ENCODE data around the gene CRYBG3. TPM values are rescaled to one million over a fixed set of nuclear protein-coding genes. Genes with fewer than 3 reads are reported as not detected.

Gene CRYBG3
- total RNA-seq, 2 experiments from 2014 or later = 2.2 to 2.4 TPM

GRCh38 chr3:97932387-97932801, 110.6 kb downstream of the CRYBG3 start:
- Mint-ChIP-seq H3K27ac (no peak overlapping the region), H3K4me3 (no peak overlapping the region), H3K27me3 (no peaks in the 10 kb centered on the region), H3K4me1 (ENCODE audit: low read depth) (no peaks in the 10 kb centered on the region), H3K9me3 (no peaks in the 10 kb centered on the region), H3K36me3 (ENCODE audit: low read depth) (peaks cover 3% of the 10 kb centered on the region)
- H3K27me3 ChIP-seq (ENCODE audit: control insufficient read depth in 1 of 2, insufficient read depth in 2 of 2, low read length in 2 of 2) = no peaks in the 10 kb centered on the region
- no peak overlapping the region for H3K27ac ChIP-seq (ENCODE audit: low read depth in 1 of 2, low read length in 2 of 2)
- no peaks in the 10 kb centered on the region for H3K4me1 ChIP-seq (ENCODE audit: insufficient read depth, low read length)
- ATAC-seq (ENCODE audit: poor library complexity) = no peak
- no peak for DNase-seq
- no peaks in the 10 kb centered on the region for H3K36me3 ChIP-seq (ENCODE audit: insufficient read depth, low read length)
- H3K4me3 ChIP-seq (ENCODE audit: low read length) = no peak overlapping the region
- intact Hi-C loops (cut with DNase I, micrococcal nuclease) = loop anchor here in 1 of 2 experiments (10.0 kb wide), 1 partner anchor 108 kb away; the partner anchor contains the start of gene CRYBG3
- H3K9me3 ChIP-seq (ENCODE audit: control insufficient read depth in 1 of 2, insufficient read depth in 1 of 2, low read length in 2 of 2) = no peaks in the 10 kb centered on the region
- ChIA-PET POLR2A (no interaction called here), CTCF (interaction anchor here (1.3 kb wide), 1 partner anchor 36 kb away, joined by 3 read pairs; no protein-coding TSS in a partner anchor)
- no peak for TF ChIP-seq CTCF (IDR thresholded peaks at IDR 0.05)

DNA sequence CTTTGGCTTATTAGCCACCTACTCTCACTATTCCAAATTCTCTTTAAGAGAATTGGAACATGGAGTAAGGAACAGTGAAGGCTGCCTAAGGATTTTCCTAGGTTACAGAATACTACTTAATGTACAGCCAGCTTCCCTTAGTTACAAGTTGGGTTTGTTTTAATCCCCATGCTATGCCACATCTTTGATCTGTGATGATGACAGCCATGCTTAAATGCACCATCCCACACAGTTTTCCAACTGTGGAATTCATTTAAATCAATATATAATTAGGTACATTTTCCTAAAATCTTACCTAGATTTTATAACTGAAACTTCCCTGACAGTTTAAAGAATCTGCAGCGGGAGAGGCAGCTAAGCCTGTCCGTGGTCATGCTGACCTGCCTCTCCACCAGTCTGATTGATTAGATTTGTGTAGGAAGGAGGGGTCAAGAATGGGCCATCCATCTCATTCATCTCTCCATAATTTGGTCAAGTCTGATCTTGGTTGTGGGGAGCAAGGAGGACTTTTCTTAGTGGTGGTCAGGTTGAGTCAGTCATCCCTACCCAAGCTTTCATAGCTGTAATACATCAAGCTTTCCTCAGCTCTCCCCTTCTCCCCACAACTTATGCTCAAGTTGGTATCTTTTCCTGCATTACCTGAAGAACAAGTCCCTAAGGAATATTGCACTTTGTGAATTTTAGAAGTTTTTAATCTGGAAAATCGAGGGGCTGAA, 113.3 kb downstream of the CRYBG3 start:
- Mint-ChIP-seq H3K4me1 (ENCODE audit: low read depth) (no peaks in the 10 kb centered on the region), H3K9me3 (no peaks in the 10 kb centered on the region), H3K4me3 (no peak overlapping the region), H3K27me3 (no peaks in the 10 kb centered on the region), H3K36me3 (ENCODE audit: low read depth) (peaks cover 7% of the 10 kb centered on the region), H3K27ac (no peak overlapping the region)
- no peak for DNase-seq
- no peak for ATAC-seq (ENCODE audit: poor library complexity)
- ChIA-PET POLR2A (interaction anchor here (1.2 kb wide), 1 partner anchor 22 kb away, joined by 3 read pairs; no protein-coding TSS in a partner anchor), CTCF (no interaction called here)
- no peaks in the 10 kb centered on the region for H3K36me3 ChIP-seq (ENCODE audit: insufficient read depth, low read length)
- H3K4me3 ChIP-seq (ENCODE audit: low read length) = no peak overlapping the region
- no peaks in the 10 kb centered on the region for H3K4me1 ChIP-seq (ENCODE audit: insufficient read depth, low read length)
- no peaks in the 10 kb centered on the region for H3K27me3 ChIP-seq (ENCODE audit: control insufficient read depth in 1 of 2, insufficient read depth in 2 of 2, low read length in 2 of 2)
- H3K27ac ChIP-seq (ENCODE audit: low read depth in 1 of 2, low read length in 2 of 2) = no peak overlapping the region
- H3K9me3 ChIP-seq (ENCODE audit: control insufficient read depth in 1 of 2, insufficient read depth in 1 of 2, low read length in 2 of 2) = no peaks in the 10 kb centered on the region
- no peak for TF ChIP-seq CTCF (IDR thresholded peaks at IDR 0.05)
- intact Hi-C loops (cut with DNase I, micrococcal nuclease) = loop anchor here in 1 of 2 experiments (10.0 kb wide), 1 partner anchor 110 kb away; the partner anchor contains the start of gene CRYBG3

- H3K4me3 Mint-ChIP-seq = no peak overlapping the region
- intact Hi-C loops (cut with DNase I, micrococcal nuclease) = loop anchor here in 1 of 2 experiments (10.0 kb wide), 1 partner anchor 111 kb away; the partner anchor contains the start of gene CRYBG3
- Histone ChIP-seq H3K36me3 (ENCODE audit: insufficient read depth, low read length) (no peaks in the 10 kb centered on the region), H3K4me3 (ENCODE audit: low read length) (no peak overlapping the region), H3K27ac (ENCODE audit: low read depth in 1 of 2, low read length in 2 of 2) (no peak overlapping the region), H3K27me3 (ENCODE audit: control insufficient read depth in 1 of 2, insufficient read depth in 2 of 2, low read length in 2 of 2) (no peaks in the 10 kb centered on the region), H3K4me1 (ENCODE audit: insufficient read depth, low read length) (no peaks in the 10 kb centered on the region), H3K9me3 (ENCODE audit: control insufficient read depth in 1 of 2, insufficient read depth in 1 of 2, low read length in 2 of 2) (no peaks in the 10 kb centered on the region)
- ChIA-PET CTCF (no interaction called here), POLR2A (no interaction called here)
- no peaks in the 10 kb centered on the region for H3K27me3 Mint-ChIP-seq
- no peak overlapping the region for H3K27ac Mint-ChIP-seq
- DNase-seq = no peak
- no peak for TF ChIP-seq CTCF (IDR thresholded peaks at IDR 0.05)
- ATAC-seq (ENCODE audit: poor library complexity) = no peak
- H3K9me3 Mint-ChIP-seq = no peaks in the 10 kb centered on the region
- H3K4me1 Mint-ChIP-seq (ENCODE audit: low read depth) = no peaks in the 10 kb centered on the region
- peaks cover 8% of the 10 kb centered on the region for H3K36me3 Mint-ChIP-seq (ENCODE audit: low read depth)
Measured at GRCh38 chr3:97935842-97936241, 114.0 kb downstream of the CRYBG3 start.
